ENCODE results near the gene PSMG1. TPM values are rescaled to one million over a fixed set of nuclear protein-coding genes. Genes with fewer than 3 reads are reported as not detected.

The PSMG1 gene
- total and polyA plus RNA-seq, 2 of the 8 experiments (the other 6 are each of a cell fraction or from before 2014, with no cell fraction given), result 50.7 to 93.7 TPM

GRCh38 chr21:39182016-39182415, 1.2 kb downstream of the PSMG1 start:
- Histone ChIP-seq H3K79me2 (ENCODE audit: control insufficient read depth in 1 of 2, insufficient read depth in 2 of 2, low read length in 2 of 2) (peaks cover 0 to 24% of the 10 kb centered on the region in 2 experiments; a peak in 3 of 4 replicates), H3K4me1 (replicated peaks in 1 of 4; ENCODE audit: control insufficient read depth in 3 of 4, insufficient read depth in 4 of 4, low read length in 3 of 4) (peaks cover 0 to 5% (median 3%) of the 10 kb centered on the region in 4 experiments; a peak in 4 of 7 replicates), H3K56ac (replicated peaks; ENCODE audit: insufficient read length, low read depth, low read length) (no peak overlapping the region), H3K9me3 (ENCODE audit: insufficient read depth in 2 of 2, low read depth in 1 of 2, low read length in 1 of 2) (no peaks in the 10 kb centered on the region), H4K5ac (ENCODE audit: insufficient read length, low read depth, low read length) (no peak overlapping the region), H2BK15ac (ENCODE audit: low read length) (no peak overlapping the region), H2BK20ac (ENCODE audit: low read length) (no peak overlapping the region), H3K4me3 (ENCODE audit: extremely low read depth in 1 of 4, insufficient read depth in 2 of 4, low read depth in 3 of 4, low read length in 4 of 4) (peak overlapping the region; percentile 83 to 94 (median 86); a peak in 7 of 8 replicates), H3K23ac (ENCODE audit: insufficient read length) (no peak overlapping the region), H4K91ac (replicated peaks; ENCODE audit: insufficient read length, low read length) (no peak overlapping the region), H3K18ac (ENCODE audit: extremely low read depth, low read length) (no peak overlapping the region), H4K20me1 (replicated peaks in 1 of 2; ENCODE audit: control insufficient read depth in 1 of 2, insufficient read depth in 2 of 2, low read length in 2 of 2) (peaks cover 0 to 3% of the 10 kb centered on the region in 2 experiments), H3K36me3 (ENCODE audit: control insufficient read depth in 2 of 4, insufficient read depth in 4 of 4, low read length in 3 of 4) (peaks cover 0 to 32% (median 7%) of the 10 kb centered on the region in 4 experiments; a peak in 5 of 8 replicates), H3K4ac (replicated peaks; ENCODE audit: insufficient read length, low read depth, low read length) (no peak overlapping the region), H3K9ac (replicated peaks in 1 of 4; ENCODE audit: extremely low read depth in 1 of 4, low read depth in 3 of 4, low read length in 3 of 4) (peak overlapping the region in 2 of 4 experiments; percentile 61 to 64; a peak in 3 of 7 replicates), H2BK120ac (replicated peaks; ENCODE audit: low read depth, low read length) (no peak overlapping the region), H2BK5ac (ENCODE audit: low read depth, low read length) (no peak overlapping the region), H3K27me3 (replicated peaks in 1 of 4; ENCODE audit: control insufficient read depth in 3 of 4, extremely low read depth in 1 of 4, insufficient read depth in 3 of 4, low read length in 3 of 4) (no peaks in the 10 kb centered on the region), H2BK12ac (ENCODE audit: low read depth, low read length) (no peak overlapping the region), H3K4me2 (ENCODE audit: insufficient read depth in 1 of 2, low read depth in 2 of 2, low read length in 2 of 2) (peak overlapping the region; percentile 72 to 90), H2AFZ (ENCODE audit: low read length) (no peak overlapping the region), H2AK5ac (ENCODE audit: low read depth, low read length) (no peak overlapping the region), H3K23me2 (ENCODE audit: low read depth, low read length) (peaks cover 7% of the 10 kb centered on the region; the same call in 1 of the 2 replicates), H4K8ac (ENCODE audit: extremely low read depth, insufficient read depth, low read length) (no peak overlapping the region), H3K79me1 (ENCODE audit: low read depth, low read length) (peaks cover 3% of the 10 kb centered on the region; the same call in 1 of the 2 replicates), H3K27ac (ENCODE audit: low read depth, low read length) (no peak overlapping the region), H3K14ac (ENCODE audit: insufficient read length) (no peak overlapping the region)
- no peak for TF ChIP-seq TAF7 (optimal IDR thresholded peaks at IDR 0.05; ENCODE audit: borderline replicate concordance, low read depth, low read length)
- TF ChIP-seq TAF1 (IDR thresholded peaks at IDR 0.05; ENCODE audit: low read depth, low read length), result no peak
- TF ChIP-seq SIX5 (IDR thresholded peaks at IDR 0.05; ENCODE audit: low read depth, low read length), result no peak
- no peak for TF ChIP-seq JUND (IDR thresholded peaks at IDR 0.05; ENCODE audit: low read length)
- TF ChIP-seq SRF (IDR thresholded peaks at IDR 0.05; ENCODE audit: low read depth, low read length), result no peak
- no peak for TF ChIP-seq ATF2 (IDR thresholded peaks at IDR 0.05; ENCODE audit: low read length)
- 69% methylated on average over 8 of the region's 8 CpGs; no CpG with 5 or more reads in 1 of the 2 experiments for WGBS, 2 experiments (ENCODE audit: extremely low coverage in 1 of 2, insufficient coverage in 1 of 2, insufficient read length in 1 of 2, insufficient replicate concordance in 2 of 2, low coverage in 1 of 2, low lambda C conversion rate in 2 of 2, missing lambda C conversion rate in 1 of 2)
- ChIA-PET CTCF (ENCODE audit: partially characterized antibody) (no interaction called here), POLR2A (ENCODE audit: partially characterized antibody) (interaction anchor here (1.0 to 1.7 kb wide), 4 partner anchors 9 to 166 kb away, joined by 3 to 5 read pairs (median 4); partner anchors contain the start of gene BRWD1)
- FAIRE-seq (no peak), DNase-seq (ENCODE audit: low read depth in 1 of 2, low spot score in 2 of 2) (no peak)

All from H1 (cell line).